HG02623 (cell line): Measurements from ENCODE around the gene RGS9.
A peak's percentile ranks its signal among the peaks of the same experiment; 100 is the strongest.

Source experiments
- ATAC-seq: cut with Tn5 transposase; IDR thresholded peaks from one replicate; pipeline ENCODE4 v1.9.1; 2021; ENCODE audit warnings: moderate library complexity; ENCODE audit not compliant: unreplicated experiment

Gene RGS9

DNA sequence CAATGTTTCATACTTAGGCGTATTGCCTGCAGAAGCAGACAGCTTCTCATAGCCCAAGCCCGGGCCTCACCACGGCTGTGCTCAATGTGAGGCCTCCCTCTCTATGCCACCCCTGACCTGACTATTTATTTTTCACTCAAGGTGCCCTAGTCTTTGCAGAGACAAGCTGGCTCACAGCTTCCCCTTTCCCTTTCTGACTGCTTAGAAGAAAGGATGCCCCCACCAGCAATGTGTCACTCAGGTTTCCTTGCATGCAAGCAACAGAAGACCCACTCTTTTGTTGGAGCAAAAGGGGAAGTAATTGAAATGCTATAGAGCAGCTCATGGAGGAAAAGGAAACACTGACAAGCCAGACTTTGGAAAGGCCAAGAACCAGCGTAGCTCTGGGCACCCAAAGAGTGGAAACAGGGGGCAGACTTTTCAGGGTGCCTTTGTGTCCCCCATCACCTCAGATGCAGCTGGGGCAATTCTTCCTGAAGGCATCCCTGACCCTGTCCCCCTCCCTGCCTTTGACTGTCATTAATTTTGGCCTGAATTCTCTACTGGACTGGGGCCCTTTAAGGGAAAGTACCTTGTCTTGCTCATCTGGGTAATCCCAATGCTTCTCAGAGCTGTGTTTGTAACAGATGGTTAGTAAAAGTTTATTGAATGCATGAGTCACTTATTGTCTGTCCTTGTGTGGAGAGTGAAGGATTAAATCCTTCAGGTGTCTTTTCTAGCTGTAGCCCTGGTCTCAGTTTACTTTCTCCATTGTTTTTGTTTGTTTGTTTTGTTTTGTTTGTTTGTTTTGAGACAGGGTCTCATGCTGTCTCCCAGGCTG is 17.8 kb downstream of the RGS9 start:
- ATAC-seq = peak; percentile 87

DNA sequence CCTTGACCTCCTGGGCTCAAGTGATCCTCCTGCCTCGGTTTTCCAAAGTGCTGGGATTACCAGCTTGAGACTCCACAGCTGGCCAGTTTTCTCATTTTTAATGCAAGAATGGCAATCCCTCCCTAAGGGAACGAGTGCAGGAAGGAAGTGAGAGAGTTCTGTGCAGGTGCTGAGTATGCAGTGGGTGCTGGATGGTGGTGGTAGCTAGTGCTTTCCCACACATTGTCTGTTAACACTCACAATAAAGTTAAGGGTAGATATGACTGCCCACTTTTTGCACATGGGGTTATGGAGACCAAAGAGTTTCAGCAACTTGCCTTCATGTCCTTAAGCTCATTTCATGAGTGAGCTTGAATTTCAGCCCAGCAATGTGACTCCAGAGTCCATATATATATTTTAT is 18.5 kb downstream of the RGS9 start:
- peak; percentile 34 for ATAC-seq

DNA sequence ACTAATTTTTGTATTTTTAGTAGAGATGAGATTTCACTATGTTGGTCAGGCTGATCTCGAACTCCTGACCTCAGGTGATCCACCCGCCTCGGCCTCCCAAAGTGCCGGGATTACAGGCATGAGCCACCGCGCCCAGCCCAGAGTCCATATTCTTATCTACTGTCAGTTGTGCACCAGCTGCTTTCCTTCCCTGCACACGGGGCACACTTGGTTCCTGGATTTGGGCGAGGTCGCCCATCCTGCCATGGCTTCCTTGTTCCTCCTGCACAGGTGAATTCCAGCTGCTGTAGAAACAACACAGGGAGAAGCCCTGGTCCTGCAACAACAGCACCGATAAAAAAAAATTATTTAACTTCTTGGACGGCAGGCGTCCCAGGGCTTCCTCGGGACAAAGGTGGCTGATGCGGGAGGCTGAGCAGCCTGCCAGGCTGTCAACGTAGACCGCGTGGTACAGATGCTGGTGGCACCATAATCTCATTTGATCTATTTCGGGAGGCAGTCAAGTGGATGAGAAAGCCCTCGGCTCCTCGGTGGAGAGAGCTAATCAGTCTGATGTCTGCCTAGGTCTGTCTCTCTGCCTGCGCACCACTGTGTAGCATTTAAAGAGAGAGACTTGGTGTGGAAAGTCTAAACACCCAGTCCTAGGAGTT is 19.1 kb downstream of the RGS9 start:
- ATAC-seq = no peak

DNA sequence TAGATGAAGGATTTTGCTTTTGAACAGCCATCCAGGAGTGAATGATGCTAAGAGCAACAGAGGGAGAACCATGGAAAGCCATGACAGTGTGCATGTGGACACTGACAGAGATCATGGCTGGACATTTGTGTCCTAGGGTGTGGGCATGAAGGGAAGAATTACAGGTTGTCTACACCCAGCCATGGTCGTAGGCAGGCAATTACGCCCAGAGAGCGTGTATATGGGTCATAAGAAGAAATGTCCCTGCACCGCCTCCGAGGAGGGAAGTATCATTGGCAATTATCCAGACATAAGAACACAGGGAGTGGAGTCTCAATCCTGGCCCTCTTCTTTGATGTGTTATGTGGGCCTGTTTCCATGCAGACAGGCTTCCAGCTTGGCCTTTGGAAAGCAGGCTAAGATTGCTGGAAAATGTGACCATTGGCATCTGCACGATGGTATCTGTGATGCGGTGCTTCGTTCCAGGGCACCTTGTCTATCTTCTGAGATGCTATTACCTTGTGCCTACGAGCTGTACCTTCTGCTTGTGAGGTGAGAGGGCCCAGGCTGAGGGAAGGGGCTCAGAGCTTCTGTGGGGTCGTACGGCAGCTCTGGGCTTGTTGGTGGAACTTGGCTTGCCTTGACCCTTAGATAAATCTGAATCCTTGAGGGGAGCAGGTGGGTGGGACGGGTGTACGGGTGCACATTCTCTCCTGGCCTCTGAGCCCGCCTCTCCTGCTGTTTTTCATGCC is 19.8 kb downstream of the RGS9 start:
- ATAC-seq = no peak

DNA sequence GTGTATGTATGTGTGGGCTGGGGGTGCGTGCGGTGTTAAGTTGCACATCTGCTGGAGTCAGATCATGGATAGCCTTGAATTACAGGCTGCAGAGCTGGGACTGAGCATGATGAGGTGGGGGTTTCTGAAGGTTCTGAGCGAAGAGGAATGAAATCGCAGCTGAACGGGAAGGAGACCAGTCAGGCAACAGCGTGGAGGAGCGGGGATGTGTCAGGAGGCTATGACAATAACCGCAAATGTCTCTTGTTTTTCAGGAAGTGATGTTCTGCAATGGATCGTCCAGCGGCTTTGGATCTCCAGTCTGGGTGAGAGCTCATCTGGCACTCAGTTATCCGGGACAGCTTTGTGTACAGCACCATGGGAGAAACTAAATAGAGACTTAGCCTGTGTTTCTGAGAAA is 20.9 kb downstream of the RGS9 start:
- no peak for ATAC-seq

DNA sequence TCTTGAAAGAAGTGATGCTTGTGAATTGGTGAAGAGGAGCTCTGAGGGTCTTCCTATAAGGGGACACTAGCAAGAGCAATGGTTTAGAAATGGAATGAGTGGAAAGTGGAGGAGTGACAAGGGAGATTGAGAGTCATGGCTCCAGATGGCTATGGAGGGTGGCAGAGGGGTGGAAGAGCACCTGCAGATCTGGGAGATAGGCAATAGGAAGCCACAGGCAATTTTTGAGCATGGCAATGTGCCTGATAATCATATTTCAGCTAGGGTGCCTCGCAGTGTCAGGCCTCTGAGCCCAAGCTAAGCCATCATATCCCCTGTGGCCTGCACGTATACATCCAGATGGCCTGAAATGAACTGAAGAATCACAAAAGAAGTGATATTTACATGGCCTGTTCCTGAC is 21.5 kb downstream of the RGS9 start:
- ATAC-seq = no peak

DNA sequence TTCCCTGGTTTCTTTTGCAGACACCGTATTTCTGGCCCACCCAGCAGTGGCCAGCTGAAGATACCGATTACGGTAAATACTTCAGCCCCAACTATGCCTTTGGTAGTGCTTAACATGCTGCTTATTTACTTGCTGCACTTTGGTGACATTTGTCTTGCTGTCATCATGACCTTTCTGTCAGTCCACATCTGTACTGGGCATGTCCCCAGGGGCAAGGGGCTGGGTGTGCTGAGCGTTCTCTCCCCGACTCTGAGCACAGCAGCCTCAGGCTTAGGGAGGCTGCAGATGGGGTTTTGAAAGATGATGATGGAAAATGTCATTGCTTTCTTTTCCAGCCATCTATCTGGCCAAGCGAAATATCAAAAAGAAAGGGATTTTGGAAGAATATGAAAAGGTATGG is 23.3 kb downstream of the RGS9 start:
- no peak for ATAC-seq

DNA sequence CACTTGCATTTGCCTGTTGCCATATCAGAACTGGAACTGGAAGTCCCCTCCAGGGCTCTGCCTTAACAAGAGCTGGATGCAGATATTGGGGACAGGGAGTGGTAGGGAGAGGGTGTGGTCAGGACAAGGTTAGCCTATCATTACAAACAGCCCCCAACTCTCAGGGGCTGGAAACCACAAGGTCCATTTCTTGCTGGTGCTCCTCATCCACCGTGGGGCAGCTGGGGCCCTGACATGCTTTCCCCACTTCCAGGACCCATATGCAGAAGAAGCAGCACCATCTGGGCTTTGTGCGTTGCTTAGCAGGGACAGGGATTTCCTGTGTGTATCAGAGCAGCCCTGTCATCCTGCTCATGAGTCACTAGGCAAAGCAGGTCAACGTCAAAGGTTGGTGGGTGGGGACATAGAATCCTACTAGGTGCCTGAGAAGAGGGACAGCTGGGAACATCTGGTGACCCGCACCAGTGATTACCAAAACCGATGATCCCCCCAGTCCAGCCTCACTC is 26.9 kb downstream of the RGS9 start:
- ATAC-seq = peak; percentile 94

DNA sequence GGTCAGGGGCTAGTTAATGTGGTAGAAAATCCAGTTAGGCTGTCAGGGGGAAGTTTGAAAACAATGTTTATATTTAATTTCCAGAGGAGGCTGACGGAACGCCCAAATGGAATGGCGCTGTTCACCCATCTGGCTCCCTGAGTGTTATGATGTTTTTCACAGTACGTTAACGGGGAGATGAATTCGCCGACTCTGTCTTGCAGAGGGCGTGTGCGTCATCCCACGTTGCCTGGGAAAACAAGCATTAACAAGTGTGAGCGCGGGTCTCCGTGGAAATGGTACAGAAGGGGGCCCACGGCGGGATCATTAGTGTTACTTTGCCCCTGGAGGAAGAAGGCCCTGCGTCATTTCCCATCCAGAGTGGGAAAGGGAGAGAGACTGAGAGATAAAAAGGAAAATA is 29.6 kb downstream of the RGS9 start:
- no peak for ATAC-seq

DNA sequence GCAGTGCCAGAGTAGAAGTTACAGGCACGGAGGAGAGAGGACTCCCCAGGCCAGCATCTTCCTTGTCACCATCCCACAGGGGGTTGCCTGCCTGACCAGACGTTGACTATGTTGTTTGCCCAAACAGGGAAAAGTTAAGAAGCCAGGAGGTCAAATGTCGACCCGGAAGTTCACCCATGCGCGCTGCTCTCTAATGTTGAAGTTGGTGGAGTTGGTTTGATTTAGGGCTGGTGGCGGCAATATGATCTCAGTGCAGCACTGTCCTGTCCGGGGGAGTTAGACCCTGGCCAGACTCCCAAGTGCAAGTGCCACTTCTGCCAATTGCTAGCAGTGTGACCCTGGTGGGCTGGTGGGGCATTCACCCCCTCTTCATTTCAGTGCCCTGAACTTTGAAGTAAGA is 30.4 kb downstream of the RGS9 start:
- ATAC-seq = no peak

DNA sequence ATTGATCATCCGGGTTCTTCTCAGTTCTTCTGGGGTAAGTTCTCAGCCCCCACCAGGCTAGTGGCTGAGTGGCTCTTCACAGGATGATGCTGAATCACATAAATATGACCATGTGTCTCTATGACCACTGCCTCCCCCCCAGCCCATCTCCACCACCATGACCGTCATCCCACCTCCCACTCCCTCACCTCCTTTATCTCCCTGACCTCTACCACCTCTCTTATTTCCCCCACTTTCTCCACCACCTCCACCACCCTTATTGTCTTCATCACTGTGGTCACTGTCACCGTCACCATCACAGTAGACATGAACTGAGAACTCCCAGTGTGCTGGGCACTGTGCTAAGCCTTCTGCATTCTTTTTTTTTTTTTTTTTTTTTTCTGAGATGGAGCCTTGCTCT is 32.5 kb downstream of the RGS9 start:
- ATAC-seq = no peak

DNA sequence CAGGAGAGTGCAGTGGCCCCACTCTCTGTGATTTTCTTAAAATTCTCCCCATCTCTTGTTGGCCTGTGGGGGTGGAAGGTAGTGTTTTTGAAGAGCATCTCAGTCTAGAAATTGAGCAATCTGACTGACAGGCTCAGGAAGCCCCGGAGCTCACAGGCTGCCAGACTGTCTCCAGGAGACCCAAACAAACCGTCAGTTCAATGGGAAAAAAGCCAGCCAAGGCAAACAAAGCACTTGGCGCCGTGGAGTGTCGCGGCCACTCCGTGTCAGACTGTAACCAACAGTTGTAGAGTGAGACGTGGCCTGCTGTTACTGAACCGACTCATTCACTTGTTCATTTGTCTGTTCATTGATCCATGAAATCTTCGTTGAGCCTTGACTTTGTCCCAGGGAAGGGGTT is 33.7 kb downstream of the RGS9 start:
- ATAC-seq = no peak

DNA sequence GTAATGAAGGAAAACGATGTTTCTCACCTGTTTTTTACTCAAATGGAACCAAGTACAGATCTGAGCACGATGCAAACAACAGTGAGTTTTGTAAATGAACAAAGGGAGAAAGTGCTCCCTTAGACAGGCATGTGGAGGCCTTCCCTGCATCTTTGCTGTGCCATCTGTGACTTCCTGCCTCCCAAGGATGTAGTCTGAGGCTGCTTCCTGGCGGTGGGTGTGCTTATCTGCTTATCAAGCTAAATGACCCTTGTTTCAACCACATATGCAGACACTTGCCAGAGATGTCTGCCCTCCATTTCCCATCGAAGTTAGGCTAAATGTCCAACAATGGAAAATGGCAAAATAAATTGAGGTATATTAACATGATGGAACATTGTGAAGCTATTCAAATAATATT is 34.6 kb downstream of the RGS9 start:
- no peak for ATAC-seq

DNA sequence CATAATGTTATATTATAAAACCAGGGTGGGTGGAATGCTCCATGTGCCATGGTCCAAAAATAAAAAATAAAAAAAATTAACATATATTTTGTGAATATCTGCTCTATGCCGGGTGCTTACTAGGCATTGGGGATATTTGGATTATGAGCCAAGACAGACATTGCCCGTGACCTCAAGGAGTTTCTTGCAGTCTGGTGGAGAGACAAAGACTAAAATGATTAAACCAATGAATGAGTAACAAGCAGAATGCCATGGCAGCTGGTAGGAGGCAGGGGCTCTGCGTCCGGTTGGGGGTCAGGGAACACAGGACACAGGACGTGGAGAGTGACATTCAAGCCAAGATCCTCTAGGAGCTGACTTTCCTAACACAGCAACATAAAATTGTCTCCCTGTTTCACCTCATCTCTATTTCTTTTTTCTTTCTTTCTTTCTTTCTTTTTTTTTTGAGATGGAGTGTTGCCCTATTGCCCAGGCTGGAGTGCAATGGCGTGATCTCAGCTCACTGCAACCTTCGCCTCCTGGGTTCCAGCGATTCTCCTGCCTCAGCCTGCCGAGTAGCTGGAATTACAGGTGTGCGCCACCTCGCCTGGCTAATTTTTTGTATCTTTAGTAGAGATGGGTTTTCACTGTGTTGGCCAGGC is 35.4 kb downstream of the RGS9 start:
- no peak for ATAC-seq

DNA sequence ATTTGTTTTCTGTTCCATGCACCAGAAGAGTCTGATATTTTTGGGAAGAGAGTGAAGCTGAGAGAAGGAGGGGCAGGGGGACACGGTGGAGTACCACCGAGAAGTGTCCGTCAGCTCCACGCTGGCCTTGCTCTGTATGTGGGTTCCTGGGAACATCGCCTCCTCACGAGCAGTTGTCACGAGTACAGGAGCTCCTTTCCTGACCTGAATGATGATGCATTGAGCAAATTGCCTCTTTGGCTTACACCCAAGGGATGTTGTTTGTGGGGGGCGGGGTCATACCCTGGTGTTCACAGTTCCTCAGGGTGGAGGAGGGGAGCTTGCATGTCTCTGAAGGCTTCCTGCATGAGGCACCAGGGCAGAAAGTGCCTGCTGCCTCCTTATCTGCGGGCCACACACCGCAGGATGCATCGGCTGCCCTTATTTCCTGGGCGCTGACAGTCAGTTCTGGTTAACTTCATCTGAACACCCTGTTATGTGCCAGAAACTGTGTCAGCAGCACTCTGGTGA is 36.2 kb downstream of the RGS9 start:
- no peak for ATAC-seq

DNA sequence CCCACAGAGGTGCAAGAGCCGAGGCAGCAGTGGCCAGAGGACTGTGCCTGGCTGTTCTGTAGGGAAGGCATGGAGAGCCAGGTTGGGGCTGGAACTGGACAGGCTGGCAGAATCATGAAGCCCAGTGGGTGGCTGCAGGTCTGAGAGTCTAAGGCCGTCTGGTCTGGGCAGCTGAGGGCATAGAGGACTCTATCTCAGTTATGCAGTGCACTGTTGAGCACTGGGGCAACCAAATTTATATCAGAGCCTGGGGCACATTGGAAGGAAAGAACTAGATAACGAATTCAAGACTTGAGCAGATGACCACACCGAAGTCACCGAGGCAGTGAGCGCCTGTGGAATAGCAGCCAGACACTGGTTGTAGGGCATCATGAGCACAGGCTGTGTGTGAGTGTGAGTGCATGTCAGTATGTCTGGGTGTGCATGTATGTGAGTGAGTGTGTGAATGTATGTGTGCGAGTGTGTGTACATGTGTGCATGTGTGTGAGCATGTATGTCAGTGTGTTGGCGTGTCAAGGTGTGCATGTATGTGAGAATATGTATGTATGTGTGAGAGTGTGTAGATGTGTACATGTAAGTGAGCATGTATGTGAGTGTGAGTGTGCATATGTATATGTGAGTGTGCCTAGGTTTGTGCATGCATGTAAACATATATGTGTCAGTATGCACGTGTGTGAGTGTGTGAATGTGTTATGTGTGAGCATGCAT is 37.0 kb downstream of the RGS9 start:
- no peak for ATAC-seq

DNA sequence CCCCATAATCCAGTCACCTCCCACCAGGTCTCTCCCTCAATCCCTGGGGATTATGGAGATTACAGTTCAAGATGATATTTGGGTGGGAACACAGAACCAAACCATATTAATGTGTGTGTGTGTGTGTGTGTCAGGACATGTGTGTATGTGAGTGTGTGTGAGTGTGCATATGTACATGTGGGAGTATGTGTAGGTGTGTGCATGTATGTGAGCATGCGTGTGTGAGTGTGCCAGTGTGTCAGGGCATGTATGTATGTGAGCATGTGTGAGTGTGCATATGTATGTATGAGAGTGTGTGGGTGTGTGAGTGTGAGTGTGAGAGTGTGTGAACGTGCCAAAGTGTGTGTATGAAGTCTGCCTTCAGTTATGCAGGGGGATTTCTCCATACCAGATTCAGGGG is 37.8 kb downstream of the RGS9 start:
- no peak for ATAC-seq

DNA sequence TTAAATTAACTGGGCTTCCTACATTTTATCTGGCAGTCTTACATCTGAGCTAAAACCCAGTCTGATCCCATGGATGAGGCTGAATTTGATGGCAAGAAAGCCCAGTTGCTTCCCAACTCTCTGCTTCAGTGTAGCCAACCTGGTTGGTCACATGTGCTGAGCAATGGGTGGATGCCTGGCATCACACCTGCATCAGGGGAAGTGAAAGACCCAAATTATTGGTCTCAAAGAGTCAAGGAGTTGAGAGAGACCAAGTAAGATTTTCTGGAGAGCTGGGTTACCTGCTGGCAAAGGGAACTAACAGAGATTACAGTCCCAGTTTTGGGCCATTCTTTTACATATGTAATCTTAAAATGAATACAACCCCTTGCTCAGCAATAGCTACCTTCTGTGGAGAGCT is 38.8 kb downstream of the RGS9 start:
- ATAC-seq = no peak

DNA sequence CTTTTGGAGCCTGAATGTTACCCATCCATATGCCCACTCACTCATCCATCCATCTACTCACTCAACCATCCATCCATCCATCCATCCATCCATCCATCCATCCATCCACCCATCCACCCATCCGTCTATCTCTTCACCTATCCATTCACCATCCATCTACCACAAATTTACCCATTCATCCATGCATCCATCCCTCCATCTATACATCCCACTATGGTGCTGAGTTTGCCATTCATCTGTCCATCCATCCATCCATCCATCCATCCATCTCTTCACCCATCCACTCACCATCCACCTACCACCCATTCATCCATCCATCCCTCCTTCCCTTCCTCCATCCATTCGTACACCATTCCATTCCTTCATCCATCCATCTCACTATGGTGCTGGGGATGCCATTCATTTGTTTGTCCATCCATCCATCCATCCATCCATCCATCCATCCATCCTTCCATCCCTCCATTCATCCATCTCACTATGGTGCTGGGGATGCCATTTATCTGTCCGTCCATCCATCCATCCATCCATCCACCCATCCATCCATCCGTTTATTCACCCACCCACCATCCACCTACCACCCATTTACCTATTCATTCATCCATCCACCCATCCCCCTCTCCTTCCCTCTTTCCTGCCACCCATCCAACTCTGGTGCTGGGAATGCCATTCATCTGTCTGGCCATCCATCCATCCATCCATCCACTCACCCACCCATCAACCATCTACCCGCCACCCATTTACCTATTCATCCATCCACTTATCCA is 39.7 kb downstream of the RGS9 start:
- no peak for ATAC-seq

DNA sequence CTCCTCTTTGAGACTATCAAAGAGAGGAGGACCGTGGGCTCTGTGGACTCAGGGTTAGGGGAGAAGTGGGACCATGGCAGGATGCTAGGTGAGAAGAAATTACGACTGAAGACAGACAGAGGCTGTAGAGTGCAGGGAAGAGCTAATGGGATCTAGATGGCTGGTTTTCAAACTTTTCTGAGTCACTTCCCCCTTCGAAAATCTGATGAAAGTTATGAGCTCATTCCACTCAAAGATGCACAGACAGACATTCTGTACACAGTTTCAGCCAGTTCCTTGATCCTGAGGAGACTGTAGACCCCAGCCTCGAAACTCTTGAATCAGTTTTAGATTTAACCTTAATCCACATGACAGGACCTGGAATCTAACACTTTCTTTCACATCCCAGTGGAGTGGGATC is 40.7 kb downstream of the RGS9 start:
- ATAC-seq = no peak
